Dedifferentiated amniotic fluid mesenchymal stem cell (primary cell): ENCODE measurements around the gene SLC22A25.
"Not testable (repeated sequence)": the region's sequence is repeated elsewhere in the genome, so short reads cannot be mapped to it uniquely, and the experiment has no call there.

Source experiments
- DNase-seq: peaks from one replicate; pipeline ENCODE4 v3.0.0-alpha.2; 2016; ENCODE audit errors: extremely low spot score

SLC22A25 gene

DNA sequence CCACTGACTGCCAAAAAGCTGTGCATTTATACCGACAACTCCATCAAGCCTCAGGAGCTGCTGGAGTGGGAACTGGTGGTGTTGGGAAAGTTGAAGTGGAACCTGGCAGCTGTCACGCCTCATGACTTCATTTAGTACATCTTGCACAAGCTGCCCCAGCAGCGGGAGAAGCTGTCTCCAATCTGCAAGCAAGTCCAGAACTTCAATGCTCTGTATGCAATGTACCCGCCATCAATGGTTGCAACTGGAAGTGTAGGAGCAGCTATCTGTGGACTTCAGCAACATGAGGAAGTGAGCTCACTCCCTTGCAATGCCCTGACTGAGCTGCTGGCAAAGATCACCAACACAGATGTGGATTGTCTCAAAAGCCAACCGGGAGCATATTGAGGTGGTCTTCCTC, at the start of gene SLC22A25:
Gene SLC22A25, minus strand, starts transcription at position 67 of the 400 bp plus-strand sequence. CDS start 13,947 bp downstream, outside the sequence.
- DNase-seq = no peak

DNA sequence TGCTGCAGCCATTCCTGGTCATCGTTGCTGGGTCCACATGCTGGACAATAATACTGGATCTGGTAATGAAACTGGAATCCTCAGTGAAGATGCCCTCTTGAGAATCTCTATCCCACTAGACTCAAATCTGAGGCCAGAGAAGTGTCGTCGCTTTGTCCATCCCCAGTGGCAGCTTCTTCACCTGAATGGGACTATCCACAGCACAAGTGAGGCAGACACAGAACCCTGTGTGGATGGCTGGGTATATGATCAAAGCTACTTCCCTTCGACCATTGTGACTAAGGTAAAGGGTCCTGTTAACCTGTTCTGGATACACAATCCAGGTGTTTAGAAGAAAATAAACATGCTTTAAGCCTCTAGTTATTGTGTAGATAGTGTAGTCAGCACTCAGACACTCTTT, 46.9 kb upstream of the SLC22A25 start:
- DNase-seq = no peak

DNA sequence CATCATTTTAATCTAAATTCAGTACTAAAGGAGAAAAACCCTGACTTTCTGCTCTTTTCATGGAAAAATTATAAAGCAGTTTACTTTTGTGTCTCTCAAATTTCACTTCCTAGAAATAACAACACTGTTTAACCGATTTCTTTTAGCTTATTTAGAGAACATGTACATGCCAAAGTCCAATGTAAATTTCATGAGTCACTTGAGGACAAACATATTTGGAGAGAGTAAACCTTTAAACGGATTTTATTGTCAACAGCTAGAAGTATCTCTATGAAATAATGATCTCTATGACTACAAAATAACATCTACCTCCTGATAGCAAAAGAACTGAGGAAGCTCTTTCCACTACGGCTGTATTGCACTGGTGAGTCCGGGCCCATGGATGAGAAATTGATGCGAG, 46.3 kb upstream of the SLC22A25 start:
- no peak for DNase-seq

DNA sequence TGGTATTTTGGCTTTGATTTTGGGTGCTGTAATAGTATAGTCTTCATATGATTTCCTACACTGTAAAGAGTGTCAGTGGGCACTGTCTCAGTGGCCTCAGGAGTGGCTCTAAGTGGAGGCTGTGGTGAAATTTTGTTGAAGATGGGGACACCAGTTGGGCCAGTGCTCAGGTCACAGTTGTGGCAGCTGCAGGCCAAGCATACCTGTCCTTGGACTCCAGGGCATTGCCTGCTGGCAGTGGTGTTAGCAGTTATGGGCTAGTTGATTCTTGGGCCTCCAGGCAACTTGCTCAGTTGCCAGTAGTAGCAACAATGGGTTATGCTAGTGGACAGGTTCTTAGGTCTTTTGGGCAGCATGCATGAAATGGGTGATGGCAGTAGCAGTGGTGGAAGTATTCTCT, 39.2 kb upstream of the SLC22A25 start:
- no peak for DNase-seq

DNA sequence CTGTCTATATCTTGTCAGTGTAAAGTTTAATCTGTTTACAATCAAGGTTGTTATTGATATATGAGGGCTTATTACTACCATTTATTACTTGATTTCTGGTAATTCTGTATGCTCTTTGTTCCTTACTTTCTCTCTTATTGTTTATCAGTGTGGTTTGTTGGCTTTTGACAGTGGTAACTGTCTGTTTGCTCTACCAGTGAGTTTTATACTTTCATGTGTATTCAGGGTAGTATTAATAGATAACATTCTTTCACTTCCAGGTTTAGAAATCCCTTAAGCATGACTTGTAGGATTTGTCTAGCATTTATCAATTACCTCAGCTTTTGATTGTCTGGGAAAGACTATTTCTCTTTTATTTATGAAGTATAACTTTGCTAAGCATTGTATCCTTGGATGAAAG, 37.5 kb upstream of the SLC22A25 start:
- DNase-seq = no peak

DNA sequence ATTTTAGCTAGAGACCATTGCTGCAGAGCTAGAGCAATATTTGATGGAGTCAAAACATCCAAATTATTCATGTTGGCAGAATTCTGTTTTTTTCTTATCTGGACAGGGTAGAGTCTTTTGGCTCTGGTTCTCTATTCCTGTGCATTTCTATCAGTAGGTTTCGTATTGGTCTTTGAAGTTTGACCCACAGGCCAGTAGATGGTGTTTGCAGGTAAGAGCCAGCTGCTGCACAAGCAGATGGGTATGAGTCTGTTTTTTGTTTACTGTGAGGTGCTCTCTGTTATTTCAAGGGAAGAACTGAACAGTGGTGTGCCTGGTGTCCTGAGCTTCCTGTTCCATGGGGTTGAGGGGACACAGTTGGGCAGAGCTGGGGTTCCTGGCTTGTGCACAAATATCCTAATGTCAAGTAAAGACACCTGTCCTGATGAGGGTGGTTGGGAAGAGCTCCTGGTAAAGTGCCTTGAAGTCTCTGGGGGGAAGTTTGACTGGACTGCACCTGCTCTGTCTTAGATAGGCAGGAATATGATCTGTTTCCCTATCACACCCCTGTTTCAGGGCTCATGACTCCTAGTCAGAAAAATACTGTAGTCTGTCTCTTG, 34.0 kb upstream of the SLC22A25 start:
- DNase-seq = no peak

DNA sequence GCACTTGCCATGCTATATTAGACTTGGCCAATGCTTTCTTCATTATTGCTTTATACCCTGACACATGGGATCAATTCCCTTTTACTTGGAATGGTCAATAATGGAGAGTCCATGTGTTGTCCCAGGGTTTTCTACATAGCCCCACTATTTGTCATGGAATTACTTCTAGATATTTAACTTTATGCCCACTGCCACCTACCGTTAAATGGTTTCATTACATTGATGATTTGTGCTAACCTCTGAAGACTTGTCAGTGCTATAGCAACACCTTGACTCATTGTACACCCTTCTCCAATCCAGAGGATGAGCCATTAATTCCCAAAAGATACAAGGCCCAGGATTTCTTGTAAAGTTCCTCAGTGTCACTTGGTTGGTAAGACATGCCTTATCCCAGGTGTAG, 31.4 kb upstream of the SLC22A25 start:
- DNase-seq = no peak

DNA sequence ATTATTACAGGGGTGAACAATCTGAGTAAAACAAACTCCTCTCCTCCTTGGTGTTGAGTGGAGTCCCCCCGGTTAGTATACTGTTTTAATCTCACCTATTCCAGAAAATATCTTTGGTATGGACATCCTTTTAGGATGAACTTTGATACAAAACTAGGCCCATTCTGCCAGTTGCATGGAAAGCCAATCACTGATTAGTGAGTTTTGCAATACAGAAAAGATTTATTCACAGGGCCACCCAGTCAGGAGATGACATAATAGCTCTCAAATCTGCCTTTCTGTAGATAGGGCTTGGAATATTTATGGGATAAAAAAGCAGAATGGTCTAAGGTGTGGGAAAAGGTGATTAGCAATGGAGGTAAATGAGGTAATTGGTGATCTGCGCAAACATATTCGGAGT, 30.3 kb upstream of the SLC22A25 start:
- DNase-seq = no peak

DNA sequence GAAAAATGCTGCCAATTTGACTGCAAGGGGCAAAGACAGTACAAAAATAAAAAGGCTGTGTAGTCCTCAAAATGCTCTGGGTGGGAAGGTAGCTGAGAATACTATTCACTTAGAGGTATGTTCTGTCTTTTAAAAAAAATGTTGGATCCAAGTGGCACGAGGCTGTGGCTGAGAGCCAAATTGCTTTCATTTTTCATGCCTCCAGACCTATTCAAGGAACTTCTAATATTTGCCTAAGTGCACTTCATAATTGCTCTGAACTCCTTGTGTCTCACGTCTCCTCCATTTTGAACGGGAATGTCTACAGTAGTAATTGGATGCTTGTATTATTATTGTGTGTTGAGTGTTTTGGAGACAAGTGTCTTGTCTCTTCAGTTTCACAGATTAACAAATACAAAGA, 19.1 kb upstream of the SLC22A25 start:
- DNase-seq = no peak

DNA sequence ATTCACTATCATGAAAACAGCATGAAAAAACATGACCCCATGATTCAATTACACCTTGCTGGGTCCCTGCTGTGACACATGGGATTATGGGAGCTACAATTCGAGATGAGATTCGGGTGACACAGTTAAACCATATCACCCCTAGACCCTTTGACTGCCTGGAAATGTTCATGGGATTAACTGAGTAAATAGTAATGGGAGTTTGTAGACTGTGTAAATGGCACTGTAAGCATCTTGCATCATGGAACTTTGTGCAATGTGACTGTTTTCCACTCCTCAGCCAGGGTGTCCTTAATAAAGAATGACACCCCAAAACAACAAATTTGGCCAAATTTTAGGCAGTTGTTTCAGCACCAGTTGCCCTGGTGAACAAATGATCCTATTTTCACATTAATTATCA, 7.9 kb upstream of the SLC22A25 start:
- no peak for DNase-seq

DNA sequence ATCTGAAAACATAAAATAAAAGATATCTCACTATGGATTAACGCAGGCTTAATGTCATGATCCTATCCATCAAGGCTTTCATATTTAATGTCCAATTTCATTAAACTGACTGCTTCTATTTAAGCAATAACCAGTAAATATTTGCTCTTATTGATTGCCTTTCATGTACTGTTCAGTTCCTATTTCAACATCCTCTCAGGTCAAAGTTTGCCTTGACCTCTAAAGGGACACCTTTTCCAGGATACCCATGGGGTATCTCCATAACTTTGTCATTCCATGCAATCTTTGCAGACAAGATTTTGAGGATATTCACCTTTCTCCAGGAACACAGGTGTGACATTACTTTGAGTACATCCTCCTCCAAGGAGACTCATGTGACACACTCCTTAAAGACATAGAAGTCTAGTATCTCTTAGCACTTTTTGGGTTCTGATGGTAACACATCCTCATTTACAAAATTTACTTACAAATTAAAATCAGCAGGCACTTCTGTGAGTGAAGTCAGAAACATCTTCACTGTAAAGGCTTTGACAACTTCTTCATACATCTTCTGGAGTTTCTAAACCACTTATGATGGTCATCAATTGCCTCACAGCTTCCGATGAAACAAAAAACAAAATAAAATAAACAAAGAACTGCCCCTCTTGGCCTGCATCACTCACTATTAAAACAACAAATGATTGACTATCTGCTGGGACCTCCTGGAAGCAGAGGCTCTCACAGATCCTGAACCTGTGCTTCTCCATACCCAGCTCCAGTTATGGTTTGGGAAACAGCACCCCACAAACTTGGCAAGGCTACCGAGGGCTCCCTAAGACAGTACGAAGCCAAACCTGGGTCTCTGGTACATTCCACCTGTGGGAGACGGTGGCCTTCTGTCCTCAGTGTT, 7.0 kb upstream of the SLC22A25 start:
- DNase-seq = no peak

DNA sequence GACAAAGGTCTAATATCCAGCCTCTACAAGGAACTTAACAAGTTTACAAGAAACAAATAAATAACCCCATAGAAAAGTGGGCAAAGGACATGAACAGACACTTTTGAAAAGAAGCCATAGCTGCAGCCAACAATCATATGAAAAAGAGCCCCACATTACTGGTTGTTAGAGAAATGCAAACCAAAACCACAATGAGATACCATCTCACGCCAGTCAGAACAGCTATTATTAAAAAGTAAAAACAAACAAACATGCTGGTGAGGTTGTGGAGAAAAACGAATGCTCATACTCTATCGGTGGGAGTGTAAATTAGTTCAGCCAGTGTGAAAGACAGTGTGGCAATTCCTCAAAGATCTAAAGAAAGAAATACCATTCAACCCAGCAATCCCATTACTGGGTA, 5.6 kb upstream of the SLC22A25 start:
- no peak for DNase-seq

DNA sequence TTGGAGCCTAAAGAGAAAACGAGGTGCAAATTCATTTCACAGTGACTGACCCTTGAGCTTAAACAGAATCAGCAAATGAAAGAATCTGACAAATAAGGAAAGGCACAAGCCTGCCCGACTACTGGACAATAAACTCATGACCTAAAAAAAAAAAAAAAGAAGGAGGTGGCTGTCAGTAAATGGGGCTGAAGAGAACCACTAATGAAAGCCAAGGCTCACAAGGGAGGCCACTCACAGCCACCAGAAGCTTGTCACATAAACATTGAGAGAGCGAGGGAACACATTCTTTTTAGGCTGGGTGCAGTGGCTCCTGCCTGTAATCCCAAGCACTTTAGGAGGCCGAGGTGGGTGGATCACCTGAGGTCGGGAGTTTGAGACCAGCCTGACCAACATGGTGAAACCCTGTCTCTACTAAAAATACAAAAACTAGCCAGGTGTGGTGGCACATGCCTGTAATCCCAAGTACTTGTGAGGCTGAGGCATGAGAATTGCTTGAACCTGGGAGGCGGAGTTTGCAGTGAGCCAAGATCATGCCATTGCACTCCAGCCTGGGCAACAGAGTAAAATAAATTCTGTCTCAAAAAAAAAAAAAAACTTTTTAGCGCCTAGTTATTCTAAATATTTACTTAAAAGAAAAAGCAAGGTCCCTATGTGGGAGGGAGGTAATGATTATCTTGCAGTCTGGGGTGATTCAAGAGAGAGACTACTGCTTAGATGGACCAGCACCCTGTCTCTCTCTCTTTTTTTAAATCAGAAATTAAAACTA, 4.0 kb upstream of the SLC22A25 start:
- DNase-seq = not testable (repeated sequence)

DNA sequence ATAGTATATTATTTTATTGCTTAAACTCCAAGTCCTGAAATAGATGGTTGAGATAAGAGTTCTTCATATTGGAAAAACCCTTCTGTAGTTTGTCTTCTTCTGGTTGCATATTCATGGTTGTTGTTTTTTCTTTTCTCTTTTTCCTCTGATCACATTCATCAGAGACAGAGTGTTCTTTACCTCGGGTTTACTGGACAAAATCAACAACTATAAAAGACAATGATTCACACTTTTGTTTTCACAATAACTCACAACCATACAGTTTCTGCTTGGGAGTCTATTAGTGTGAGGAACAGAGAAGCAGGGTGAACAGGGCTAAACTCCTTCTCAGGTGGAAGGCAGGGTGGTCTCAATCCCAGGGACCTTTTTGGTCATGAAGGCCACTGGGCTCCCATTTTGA, 2.6 kb upstream of the SLC22A25 start:
- no peak for DNase-seq

DNA sequence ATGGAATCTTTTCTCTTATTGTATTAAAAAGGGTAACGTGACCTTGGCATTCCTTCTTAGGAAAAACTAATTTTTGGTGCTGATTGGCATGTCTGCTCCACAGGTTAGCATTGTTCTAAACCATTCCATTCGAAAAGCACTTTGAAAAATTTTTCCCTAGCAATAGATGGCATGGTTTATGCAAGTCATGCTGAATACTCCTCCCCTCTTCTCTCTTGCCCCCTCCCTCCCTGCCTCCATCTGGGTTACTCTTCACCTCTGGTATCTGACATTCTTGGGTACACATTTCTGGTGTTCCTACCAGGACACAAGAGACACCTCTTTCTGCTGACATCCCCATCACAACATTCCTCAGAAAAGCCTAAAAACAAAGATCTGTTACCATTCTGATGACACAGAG, 1.5 kb upstream of the SLC22A25 start:
- no peak for DNase-seq

DNA sequence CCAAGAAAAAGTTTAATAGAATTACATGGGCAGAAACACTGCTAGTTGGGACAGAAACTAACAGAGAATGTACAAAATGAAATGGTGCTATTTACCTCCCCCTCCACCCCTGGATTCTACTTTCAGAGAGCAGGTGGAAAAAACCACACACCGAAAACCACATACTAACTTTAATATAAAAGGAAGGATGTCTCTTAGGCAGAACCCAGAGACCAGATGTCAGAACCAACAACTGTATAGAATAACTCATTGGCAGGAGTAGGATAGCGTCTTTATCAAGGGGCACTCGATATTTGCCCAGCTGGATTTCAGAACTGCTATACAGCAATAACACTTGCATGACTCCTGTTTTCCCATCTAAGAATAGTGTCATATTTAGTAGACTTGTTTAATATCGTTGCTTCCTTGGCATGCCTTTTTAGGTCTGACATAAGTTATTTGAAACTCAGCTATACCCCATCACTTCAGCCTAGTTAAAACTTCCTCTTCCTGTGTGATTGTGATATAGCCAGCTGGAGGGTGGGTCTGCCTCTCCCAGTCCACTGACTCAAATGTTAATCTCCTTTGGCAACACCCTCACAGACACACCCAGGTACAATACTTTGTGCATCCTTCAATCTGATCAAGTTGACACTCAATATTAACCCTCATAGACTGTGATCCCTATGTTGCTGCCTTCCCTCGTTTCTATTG, 1.2 kb downstream of the SLC22A25 start:
- DNase-seq = no peak

DNA sequence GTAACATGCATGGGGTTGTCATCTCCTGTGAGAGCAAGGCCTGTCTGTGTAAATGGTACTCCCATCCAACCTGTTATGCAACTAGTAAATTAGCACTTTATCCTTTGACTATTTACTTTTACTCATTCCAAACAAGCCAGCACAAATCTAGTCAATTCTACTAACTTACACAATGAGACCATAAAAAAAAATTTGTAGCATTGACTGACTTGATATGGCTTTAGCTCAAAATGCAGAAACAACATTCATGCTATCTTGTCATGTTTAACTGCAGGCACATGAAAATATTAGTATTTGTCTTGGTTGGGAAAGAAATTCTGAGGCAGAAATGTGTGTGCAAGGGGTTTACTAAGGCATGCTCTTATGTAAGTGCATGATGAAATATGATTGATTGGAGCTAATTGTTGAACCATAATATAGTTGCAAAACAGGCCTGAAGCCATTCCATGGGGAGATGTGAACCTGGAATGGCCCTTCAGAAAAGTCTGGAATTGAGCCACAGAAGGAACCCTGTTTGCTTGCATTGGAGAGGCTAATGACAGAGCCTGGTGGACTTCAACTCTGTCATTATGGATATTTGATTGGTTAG, 2.5 kb downstream of the SLC22A25 start:
- no peak for DNase-seq

DNA sequence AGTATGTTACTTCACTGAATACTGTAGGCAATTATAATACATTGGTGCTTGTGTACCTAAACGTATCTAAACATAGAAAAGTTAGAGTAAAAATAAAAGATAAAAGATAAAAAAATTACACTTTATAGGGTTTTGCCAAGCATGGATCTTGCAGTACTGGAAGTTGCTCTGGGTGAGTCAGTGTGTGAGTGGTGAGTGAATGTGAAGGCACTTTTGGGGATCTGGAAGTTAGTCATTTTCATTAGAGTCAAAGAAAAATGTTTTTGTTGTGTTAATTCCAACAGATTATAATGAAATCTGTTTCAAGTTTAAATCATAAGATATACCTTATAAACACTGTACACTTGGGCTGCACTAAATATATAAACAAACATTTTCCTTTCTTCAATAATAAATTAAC, 3.3 kb downstream of the SLC22A25 start:
- DNase-seq = no peak

DNA sequence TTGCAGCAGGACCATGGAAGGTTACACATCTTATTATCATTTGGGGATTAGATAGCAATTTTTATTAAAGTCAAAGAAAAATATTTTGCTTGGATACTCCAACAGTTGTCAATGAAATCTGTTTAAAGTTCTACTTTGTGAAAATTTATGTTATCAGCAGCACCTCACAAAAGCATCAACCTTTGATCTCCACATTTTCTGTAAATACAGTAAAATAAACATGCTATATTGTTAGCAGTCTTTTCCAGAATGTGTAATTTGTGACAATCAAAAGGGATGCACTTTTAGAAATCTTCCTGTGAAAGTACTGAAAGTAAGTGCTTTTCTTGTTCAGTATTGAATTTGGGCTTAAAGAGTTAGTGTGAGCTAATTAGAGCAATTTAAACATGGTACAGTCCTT, 4.1 kb downstream of the SLC22A25 start:
- no peak for DNase-seq

DNA sequence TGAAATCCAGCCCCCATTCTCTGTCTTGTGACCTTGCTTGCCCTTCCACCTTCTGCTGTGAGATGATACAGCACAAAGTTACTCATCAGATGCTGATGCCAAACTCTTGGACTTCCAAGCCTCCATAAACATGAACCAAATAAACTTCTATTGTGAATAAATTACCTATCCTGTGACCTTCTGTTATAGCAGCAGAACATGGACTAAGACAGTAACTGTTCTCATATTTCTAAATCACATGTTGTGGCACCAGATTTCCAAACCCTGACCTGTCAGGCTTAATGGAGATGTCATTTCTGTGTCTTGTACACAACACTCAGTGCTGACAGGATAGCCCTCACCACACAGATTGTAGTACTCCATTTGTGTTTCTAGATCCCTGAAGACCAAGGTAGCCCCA, 6.0 kb downstream of the SLC22A25 start:
- DNase-seq = no peak
